Transverse colon (tissue), 3 donors: Measurements from ENCODE around the gene STRADA.

Experiments
- CTCF ChIP-seq, 5 experiments: fragments of 200-600 bp in 3 of 5; fragments of 450-650 bp in 2 of 5; sonication (generic) in 3 of 5; IDR thresholded peaks; 1 replicate in 2 of 5; 2 replicates in 3 of 5; pipeline ENCODE4 v1.5.1; 2016 to 2017; ENCODE audit warnings: antibody characterized with exemption in 5 of 5, inconsistent platforms in 3 of 5, mild to moderate bottlenecking in 2 of 5, moderate library complexity in 1 of 5
- POLR2A ChIP-seq: fragments of 450-650 bp; IDR thresholded peaks from one replicate; pipeline ENCODE4 v1.6.1; 2016; ENCODE audit warnings: antibody characterized with exemption, mild to moderate bottlenecking, moderate library complexity

- TF ChIP-seq CTCF (IDR thresholded peaks at IDR 0.05) (no peak), POLR2A (no peak)
Observed at GRCh38 chr17:63672856-63673255, 68.7 kb downstream of the STRADA start.
